DOHH2 (cell line): ENCODE results near the gene MED26.
A peak's percentile ranks its signal among the peaks of the same experiment; 100 is the strongest.

Experiments
- H3F3A ChIP-seq: fragments of 200-600 bp; sonication (generic), shearing (Covaris generic); 2 replicates; pipeline ENCODE4 v1.6.0; 2016; ENCODE audit warnings: antibody characterized with exemption, mild to moderate bottlenecking; ENCODE audit not compliant: control insufficient read depth, insufficient read depth
- H3K27ac ChIP-seq: fragments of 200-600 bp; sonication (generic); 2 replicates; pipeline ENCODE4 v1.5.1; 2014; ENCODE audit warnings: low read depth, mild to moderate bottlenecking, low read length, moderate library complexity
- H3K27me3 ChIP-seq: fragments of 200-600 bp; sonication (generic); 2 replicates; pipeline ENCODE4 v1.6.1; 2014; ENCODE audit warnings: mild to moderate bottlenecking, low read length, mixed read lengths; ENCODE audit not compliant: control insufficient read depth
- H3K36me3 ChIP-seq: fragments of 200-600 bp; sonication (generic); 2 replicates; pipeline ENCODE4 v1.6.1; 2014; ENCODE audit warnings: mild to moderate bottlenecking, low read length, moderate library complexity, mixed read lengths; ENCODE audit not compliant: control insufficient read depth
- H3K4me1 ChIP-seq: fragments of 200-600 bp; sonication (generic); 2 replicates; pipeline ENCODE4 v1.6.1; 2014; ENCODE audit warnings: mild to moderate bottlenecking, low read length, mixed read lengths; ENCODE audit not compliant: control insufficient read depth
- H3K4me2 ChIP-seq: fragments of 200-600 bp; sonication (generic); 2 replicates; pipeline ENCODE4 v1.6.0; 2014; ENCODE audit warnings: mild to moderate bottlenecking, low read length, moderate library complexity
- H3K4me3 ChIP-seq: fragments of 200-600 bp; sonication (generic); 2 replicates; pipeline ENCODE4 v1.5.1; 2014; ENCODE audit warnings: mild to moderate bottlenecking, low read length, mixed read lengths
- H3K79me2 ChIP-seq: fragments of 200-600 bp; sonication (generic); 2 replicates; pipeline ENCODE4 v1.6.1; 2014; ENCODE audit warnings: mild to moderate bottlenecking, low read length, mixed read lengths; ENCODE audit not compliant: control insufficient read depth
- H3K9me2 ChIP-seq: fragments of 200-600 bp; sonication (generic); replicated peaks from 2 replicates; pipeline ENCODE4 v1.6.1; 2014; ENCODE audit warnings: mild to moderate bottlenecking, low read length, mixed read lengths; ENCODE audit not compliant: control insufficient read depth
- H3K9me3 ChIP-seq: fragments of 200-600 bp; sonication (generic); 2 replicates; pipeline ENCODE4 v1.6.1; 2014; ENCODE audit warnings: antibody characterized with exemption, low read length, mixed read lengths; ENCODE audit not compliant: control insufficient read depth, insufficient read depth
- H4K20me1 ChIP-seq: fragments of 200-600 bp; sonication (generic); 2 replicates; pipeline ENCODE4 v1.6.0; 2014; ENCODE audit warnings: low read depth, mild to moderate bottlenecking, antibody characterized with exemption, low read length, moderate library complexity; ENCODE audit not compliant: control insufficient read depth, insufficient read depth
- CTCF ChIP-seq: fragments of 200-600 bp; sonication (generic); IDR thresholded peaks from one replicate; pipeline ENCODE4 v1.5.1; 2014; ENCODE audit warnings: antibody characterized with exemption, mild to moderate bottlenecking, low read depth, low read length; ENCODE audit not compliant: poor library complexity, severe bottlenecking
- EZH2phosphoT487 ChIP-seq: fragments of 200-600 bp; sonication (generic); IDR thresholded peaks from 2 replicates; pipeline ENCODE4 v1.6.1; 2017; ENCODE audit warnings: borderline replicate concordance, mild to moderate bottlenecking, antibody characterized with exemption, low read length, moderate library complexity, mixed read lengths

MED26 gene

GRCh38 chr19:16572332-16573211 is 55.4 kb downstream of the MED26 start, which contains the start of gene SLC35E1:
Gene SLC35E1 (minus strand): TSS chr19:16572415. CDS start chr19:16572364, 51 bp downstream.
- peaks cover 14% of the 10 kb centered on the region for H3F3A ChIP-seq
- peaks cover 29% of the 10 kb centered on the region for H3K4me1 ChIP-seq
- TF ChIP-seq EZH2phosphoT487 = no peak
- TF ChIP-seq CTCF = no peak
- peak within 1 kb of the TSS; percentile 76 for H3K4me2 ChIP-seq
- H3K27ac ChIP-seq = peak within 1 kb of the TSS; percentile 29
- no peaks in the 10 kb centered on the region for H4K20me1 ChIP-seq
- no peaks in the 10 kb centered on the region for H3K9me2 ChIP-seq
- peak within 1 kb of the TSS; percentile 94 for H3K4me3 ChIP-seq
- no peaks in the 10 kb centered on the region for H3K27me3 ChIP-seq
- H3K79me2 ChIP-seq = peaks cover 90% of the 10 kb centered on the region
- peaks cover 70% of the 10 kb centered on the region for H3K36me3 ChIP-seq
- H3K9me3 ChIP-seq = no peaks in the 10 kb centered on the region

- peaks cover 83% of the 10 kb centered on the region for H3K79me2 ChIP-seq
- no peaks in the 10 kb centered on the region for H4K20me1 ChIP-seq
- H3K9me3 ChIP-seq = no peaks in the 10 kb centered on the region
- H3K4me2 ChIP-seq = peak overlapping the region; percentile 65
- TF ChIP-seq CTCF = no peak
- no peak for TF ChIP-seq EZH2phosphoT487
- no peaks in the 10 kb centered on the region for H3K9me2 ChIP-seq
- peaks cover 29% of the 10 kb centered on the region for H3K4me1 ChIP-seq
- peaks cover 70% of the 10 kb centered on the region for H3K36me3 ChIP-seq
- H3K27me3 ChIP-seq = no peaks in the 10 kb centered on the region
- peaks cover 14% of the 10 kb centered on the region for H3F3A ChIP-seq
- H3K27ac ChIP-seq = 0 out of 2 replicates have a peak overlapping the region, but pooled peaks have one; percentile 29
- H3K4me3 ChIP-seq = peak overlapping the region; percentile 94
Observed at GRCh38 chr19:16571822-16572331, 56.1 kb downstream of the MED26 start.

GRCh38 chr19:16571283-16571682 is 56.7 kb downstream of the MED26 start:
- H3K4me1 ChIP-seq = peaks cover 29% of the 10 kb centered on the region
- H3K4me3 ChIP-seq = peak overlapping the region; percentile 94

More at GRCh38 chr19:16571283-16571682, 56.7 kb downstream of the MED26 start:
- H3K79me2 ChIP-seq = peaks cover 77% of the 10 kb centered on the region
- 0 out of 2 replicates have a peak overlapping the region, but pooled peaks have one; percentile 29 for H3K27ac ChIP-seq
- no peaks in the 10 kb centered on the region for H3K9me2 ChIP-seq
- TF ChIP-seq EZH2phosphoT487 = no peak
- TF ChIP-seq CTCF = no peak
- peak overlapping the region; percentile 65 for H3K4me2 ChIP-seq
- H3K27me3 ChIP-seq = no peaks in the 10 kb centered on the region
- no peaks in the 10 kb centered on the region for H4K20me1 ChIP-seq
- H3K9me3 ChIP-seq = no peaks in the 10 kb centered on the region
- peaks cover 14% of the 10 kb centered on the region for H3F3A ChIP-seq
- H3K36me3 ChIP-seq = peaks cover 70% of the 10 kb centered on the region
